HG02970 (cell line): ENCODE data around the gene SHISA5.
"Not testable (repeated sequence)": the region's sequence is repeated elsewhere in the genome, so short reads cannot be mapped to it uniquely, and the experiment has no call there.

Experiments
- ATAC-seq: cut with Tn5 transposase; IDR thresholded peaks from one replicate; pipeline ENCODE4 v1.9.1; 2021; ENCODE audit warnings: mild to moderate bottlenecking, moderate library complexity, moderate number of reproducible peaks; ENCODE audit not compliant: unreplicated experiment, low FRiP score

The SHISA5 gene

DNA sequence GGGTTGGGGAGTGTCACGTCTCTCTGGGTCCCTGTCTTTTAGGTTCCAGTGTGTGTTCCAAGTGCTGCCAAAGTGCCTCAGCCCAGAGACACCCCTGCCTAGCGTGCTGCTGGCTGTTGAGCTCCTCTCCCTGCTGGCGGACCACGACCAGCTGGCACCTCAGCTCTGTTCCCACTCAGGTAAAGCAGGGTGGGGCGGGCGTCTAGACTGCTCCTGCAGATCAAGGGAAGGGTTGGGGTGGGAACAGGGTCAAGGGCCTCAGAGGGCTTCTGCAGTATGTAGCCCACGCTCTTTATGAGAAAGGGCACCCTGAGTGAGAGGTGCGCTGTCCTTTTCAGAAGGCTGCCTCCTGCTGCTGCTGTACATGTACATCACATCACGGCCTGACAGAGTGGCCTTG, 40.3 kb downstream of the SHISA5 start:
- no peak for ATAC-seq

DNA sequence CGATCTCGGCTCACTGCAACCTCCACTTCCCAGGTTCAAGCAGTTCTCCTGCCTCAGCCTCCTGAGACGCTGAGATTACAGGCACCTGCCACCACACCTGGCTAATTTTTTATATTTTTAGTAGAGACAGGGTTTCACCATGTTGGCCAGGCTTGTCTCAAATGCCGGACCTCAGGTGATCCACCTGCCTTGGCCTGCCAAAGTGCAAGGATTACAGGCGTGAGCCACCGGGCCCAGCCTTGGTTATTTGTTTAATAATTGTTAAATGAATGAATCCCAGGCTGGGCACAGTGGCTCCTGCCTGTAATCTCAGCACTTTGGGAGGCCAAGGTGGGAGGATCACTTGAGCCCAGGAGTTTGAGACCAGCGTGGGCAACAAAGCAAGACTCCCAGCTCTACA, 42.2 kb downstream of the SHISA5 start:
- not testable (repeated sequence) for ATAC-seq

DNA sequence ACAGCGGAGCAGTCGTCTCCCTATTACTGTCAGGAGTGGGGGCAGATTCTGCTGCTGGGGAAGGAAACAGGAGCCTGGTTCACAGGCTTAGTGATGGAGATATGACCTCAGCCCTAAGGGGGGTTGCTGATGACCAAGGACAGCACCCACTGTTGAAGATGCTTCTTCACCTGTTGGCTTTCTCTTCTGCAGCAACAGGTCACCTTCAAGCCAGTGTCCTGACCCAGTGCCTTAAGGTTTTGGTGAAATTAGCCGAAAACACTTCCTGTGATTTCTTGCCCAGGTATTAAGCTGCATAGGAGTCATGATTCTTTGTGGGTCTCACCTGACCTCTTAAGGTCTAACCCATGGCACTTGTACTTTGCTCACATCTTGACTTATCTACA, 43.5 kb downstream of the SHISA5 start:
- ATAC-seq, result no peak

DNA sequence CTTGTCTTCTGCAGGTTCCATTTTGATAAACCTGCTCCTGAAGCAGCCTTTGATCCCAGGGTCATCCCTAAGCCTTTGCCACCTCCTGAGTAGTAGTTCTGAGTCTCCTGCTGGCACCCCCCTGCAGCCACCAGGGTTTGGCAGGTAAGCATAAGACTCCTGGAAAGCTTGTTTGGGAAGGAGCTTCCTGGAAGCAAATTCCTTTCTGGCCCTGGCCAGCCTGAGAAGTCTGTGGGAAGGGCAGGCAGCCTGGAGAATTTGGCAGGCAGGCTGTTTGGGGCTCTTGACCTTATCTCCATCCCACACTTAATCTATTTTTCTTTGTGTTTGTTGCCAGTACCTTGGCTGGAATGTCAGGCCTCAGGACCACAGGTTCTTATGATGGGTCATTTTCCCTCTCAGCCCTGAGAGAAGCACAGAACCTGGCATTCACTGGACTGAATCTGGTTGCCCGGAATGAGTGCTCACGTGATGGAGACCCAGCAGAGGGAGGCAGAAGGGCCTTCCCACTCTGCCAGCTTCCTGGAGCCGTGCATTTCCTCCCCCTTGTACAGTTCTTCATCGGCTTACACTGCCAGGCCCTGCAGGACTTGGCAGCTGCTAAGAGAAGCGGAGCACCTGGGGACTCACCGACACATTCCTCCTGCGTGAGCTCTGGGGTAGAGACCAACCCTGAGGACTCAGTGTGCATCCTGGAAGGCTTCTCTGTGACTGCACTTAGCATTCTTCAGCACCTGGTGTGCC, 44.0 kb downstream of the SHISA5 start:
- no peak for ATAC-seq

DNA sequence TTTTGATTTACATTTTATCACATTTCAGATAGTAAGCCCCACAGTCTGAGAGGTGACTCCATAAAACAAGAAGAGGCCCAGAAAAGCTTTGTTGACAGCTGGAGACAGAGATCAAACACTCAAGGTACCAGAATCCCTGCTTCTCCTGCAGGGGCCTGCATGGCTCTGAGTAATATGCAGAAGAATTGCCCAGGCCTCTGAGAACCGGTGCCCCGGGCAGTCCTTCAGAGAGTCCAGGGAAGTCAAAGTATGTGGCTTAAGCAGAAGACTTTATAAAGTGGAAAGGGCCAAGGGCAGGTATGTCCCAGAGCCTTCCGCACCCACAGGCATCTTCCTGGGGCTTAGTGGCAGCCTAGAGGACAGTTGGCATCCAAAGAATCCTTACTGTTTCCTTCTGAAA, 44.6 kb downstream of the SHISA5 start:
- ATAC-seq, result no peak

DNA sequence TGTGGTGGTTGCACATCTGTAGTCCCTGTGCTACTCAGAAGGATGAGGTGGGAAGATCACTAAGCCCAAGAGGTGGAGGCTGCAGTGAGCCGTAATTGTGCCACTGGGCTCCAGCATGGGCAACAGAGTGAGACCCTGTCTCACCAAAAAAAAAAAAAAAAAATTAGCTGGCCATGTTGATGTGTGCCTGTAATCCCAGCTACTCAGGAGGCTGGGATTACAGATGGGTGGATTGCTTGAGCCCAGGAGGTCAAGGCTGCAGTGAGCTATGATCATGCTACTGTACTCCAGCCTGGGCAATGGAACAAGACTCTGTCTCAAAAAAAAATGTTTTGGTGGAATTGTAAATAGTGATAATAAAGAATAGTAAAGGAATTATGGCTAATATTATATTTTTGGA, 47.5 kb downstream of the SHISA5 start:
- ATAC-seq, result no peak

DNA sequence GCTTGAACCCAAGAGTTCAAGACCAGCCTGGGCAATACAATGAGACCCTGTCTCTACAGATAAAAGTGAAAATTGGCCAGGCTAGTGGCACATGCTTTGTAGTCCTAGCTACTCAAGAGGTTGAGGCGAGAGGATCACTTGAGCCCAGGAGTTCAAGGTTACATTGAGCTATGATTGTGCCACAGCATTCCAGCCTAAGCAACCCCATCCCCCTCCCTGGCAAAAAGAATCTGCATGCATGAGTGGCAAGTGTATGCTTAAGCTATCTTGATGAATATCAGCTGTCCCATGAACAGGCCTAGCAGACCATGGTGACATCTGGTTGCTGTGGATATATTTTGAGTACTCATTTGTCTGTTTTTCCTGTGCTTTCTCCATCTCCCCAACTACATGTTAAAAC, 52.7 kb downstream of the SHISA5 start:
- no peak for ATAC-seq

DNA sequence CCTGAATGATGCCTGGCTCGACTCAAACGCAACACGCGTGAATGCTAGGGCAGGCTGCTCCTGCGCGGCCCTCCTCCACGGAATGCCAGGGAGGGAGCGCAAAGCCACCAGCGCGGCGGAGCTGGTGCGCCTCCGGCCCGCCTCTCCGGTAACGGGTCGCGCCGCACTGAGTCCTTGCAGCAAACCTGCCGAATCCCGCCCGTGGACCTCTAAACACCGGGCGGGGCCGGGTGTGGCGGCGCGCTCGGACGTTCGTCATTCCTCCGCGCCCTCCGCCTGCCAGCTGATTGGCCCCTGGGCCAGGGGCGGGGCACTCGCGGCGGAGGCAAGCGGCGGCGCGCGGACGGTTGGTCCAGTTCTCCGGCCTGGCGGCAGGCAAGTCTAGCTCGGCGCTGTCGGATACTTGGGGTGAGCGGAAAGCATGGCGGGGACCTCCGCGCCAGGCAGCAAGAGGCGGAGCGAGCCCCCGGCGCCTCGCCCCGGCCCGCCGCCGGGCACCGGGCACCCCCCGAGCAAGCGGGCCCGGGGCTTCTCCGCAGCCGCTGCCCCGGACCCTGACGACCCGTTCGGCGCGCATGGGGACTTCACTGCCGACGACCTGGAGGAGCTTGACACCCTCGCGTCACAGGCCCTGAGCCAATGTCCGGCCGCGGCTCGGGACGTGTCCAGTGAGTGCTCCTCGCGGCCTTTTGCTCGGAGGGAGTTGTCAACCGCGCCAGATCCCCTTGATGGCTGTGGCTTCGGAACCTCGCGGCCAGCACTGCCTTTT, 57.4 kb downstream of the SHISA5 start, which contains the start of gene ATRIP:
Gene ATRIP, plus strand, starts transcription at position 313 of the 769 bp plus-strand sequence. Its CDS starts 109 bp downstream, at position 422.
- ATAC-seq, result peak; percentile 84

DNA sequence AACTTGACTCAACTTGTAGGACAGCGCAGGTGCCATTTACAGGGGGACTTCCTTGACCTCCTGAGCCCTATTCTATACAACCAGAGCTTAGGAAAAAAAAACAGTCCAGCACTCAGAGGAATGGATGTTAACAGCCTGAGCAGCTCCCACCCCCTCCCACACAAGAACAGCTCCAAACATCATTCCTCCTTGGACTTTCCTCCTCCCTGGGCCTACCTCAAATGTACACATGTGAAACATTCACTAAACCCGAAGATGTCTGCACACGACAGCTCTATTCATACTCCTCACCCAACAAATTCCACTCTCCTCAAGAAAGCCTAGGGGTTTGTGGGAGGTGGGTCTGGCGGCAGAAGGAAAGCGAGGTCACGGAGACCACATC, 57.9 kb downstream of the SHISA5 start:
- no peak for ATAC-seq

GRCh38 chr3:48445277-48445882, 58.6 kb downstream of the SHISA5 start:
- no peak for ATAC-seq

GRCh38 chr3:48441940-48442339, 62.0 kb downstream of the SHISA5 start:
- ATAC-seq, result no peak

- no peak for ATAC-seq
Measured at GRCh38 chr3:48440590-48440958, 63.4 kb downstream of the SHISA5 start.

- peak; percentile 94 for ATAC-seq
Measured at GRCh38 chr3:48439820-48440589, 64.0 kb downstream of the SHISA5 start, which contains the start of the genes CCDC51 and TMA7. Gene CCDC51, minus strand, starts transcription at chr3:48440119. Its CDS starts 4,991 bp downstream, at chr3:48435128. Gene TMA7, plus strand, starts transcription at chr3:48440257. Its CDS starts 40 bp downstream, at chr3:48440297.

GRCh38 chr3:48437812-48438211, 66.2 kb downstream of the SHISA5 start:
- ATAC-seq, result no peak

DNA sequence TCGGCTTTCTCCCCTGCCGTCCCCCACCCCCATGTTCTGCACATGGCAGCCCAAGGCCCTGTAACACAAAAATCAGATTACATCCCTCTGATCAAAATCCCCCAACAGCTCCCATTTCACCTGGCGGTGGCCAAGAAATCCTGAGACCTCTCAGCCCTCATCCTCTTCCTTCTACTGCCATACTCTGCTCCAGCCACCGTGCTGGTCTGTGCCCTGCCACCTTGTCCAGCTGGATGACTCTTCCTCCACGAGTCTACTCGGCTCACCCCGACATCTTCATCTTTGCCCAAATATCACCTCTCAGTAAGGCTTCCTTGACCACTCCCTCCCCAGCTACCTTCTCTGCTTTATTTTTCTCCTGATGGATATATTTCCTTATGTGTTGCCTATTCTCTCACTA, 67.1 kb downstream of the SHISA5 start:
- ATAC-seq, result no peak

DNA sequence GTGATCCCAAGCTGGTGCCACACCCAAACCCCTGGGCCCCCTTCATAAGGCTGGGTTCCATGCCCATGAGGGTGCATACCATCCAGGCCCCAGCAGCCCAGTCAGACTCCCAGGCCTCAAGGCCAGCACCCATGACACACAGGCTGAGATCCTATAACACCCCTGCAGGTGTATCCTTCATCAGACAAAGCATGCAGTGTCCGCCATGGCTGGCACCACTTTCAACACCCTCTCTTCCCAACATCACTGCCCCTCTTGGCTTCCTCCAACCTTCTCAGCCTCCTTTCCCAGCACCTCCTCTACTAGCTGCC, 67.5 kb downstream of the SHISA5 start:
- ATAC-seq, result no peak

DNA sequence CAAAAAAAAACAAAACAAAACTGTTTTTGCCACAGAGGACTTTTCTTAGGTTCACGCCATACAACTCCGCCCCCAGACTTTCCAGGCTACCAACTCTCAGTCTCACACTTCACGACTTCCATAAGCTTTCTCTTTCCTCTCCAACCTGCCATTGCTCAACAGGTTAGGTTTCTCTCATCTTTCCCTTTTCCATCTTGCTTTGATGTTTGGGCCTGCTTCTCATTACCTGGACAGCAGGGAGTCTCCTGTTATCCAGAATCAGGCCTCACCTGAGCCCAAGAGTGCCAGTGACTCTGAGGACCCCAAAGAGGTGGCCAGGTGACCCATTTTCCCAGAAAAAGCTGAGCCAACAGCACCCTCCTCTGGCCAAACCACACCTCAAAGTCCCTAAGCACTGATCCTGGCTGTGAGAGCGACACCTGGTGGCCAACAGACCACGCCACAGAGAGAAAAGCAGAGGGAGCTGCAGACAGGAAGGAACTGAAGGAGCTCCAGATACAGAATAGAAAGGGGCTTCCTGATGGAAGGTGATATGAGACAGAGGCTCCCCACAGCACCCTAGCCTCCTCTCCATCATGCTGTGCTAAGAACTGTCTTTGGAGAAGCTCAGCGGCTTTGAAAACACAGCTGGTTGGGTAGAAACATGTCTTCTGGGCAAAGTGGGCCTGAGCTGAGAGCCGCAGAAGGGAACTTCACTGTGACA, 68.0 kb downstream of the SHISA5 start:
- no peak for ATAC-seq

GRCh38 chr3:48435223-48435595, 68.8 kb downstream of the SHISA5 start:
- ATAC-seq, result no peak

GRCh38 chr3:48434591-48435222, 69.3 kb downstream of the SHISA5 start:
- ATAC-seq, result no peak
